Measurements from ENCODE around the gene VWA1.
"Not testable (repeated sequence)": the region's sequence is repeated elsewhere in the genome, so short reads cannot be mapped to it uniquely, and the experiment has no call there.

Gene VWA1

GRCh38 chr1:1415751-1416150 is 19.7 kb upstream of the VWA1 start:
- Histone ChIP-seq H3K4me3 (IDR thresholded peaks at IDR 0.05; ENCODE audit: insufficient read depth, low read depth, low read length) (no peak overlapping the region), H3K79me2 (ENCODE audit: insufficient read depth, low read depth) (no peaks in the 10 kb centered on the region), H3K27me3 (ENCODE audit: insufficient read depth, low read depth) (no peaks in the 10 kb centered on the region; the same call in 1 of the 2 replicates), H2AFZ (ENCODE audit: low read depth) (no peak overlapping the region), H3K4me2 (no peak overlapping the region), H3K36me3 (ENCODE audit: insufficient read depth) (no peaks in the 10 kb centered on the region), H3K9ac (no peak overlapping the region), H3K27ac (no peak overlapping the region), H3K4me1 (ENCODE audit: low read depth, poor library complexity, severe bottlenecking) (no peaks in the 10 kb centered on the region), H4K20me1 (ENCODE audit: insufficient read depth) (no peaks in the 10 kb centered on the region)
- TF ChIP-seq CTCF (conservative IDR thresholded peaks at IDR 0.05; ENCODE audit: low read depth, low read length), result no peak

- not testable (repeated sequence) for H4K20me1 ChIP-seq (ENCODE audit: insufficient read depth); H3K36me3 ChIP-seq (ENCODE audit: insufficient read depth); H3K27me3 ChIP-seq (ENCODE audit: insufficient read depth, low read depth); H3K79me2 ChIP-seq (ENCODE audit: insufficient read depth, low read depth); H2AFZ ChIP-seq (ENCODE audit: low read depth); H3K27ac ChIP-seq; H3K4me3 ChIP-seq (IDR thresholded peaks at IDR 0.05; ENCODE audit: insufficient read depth, low read depth, low read length); H3K4me1 ChIP-seq (ENCODE audit: low read depth, poor library complexity, severe bottlenecking); H3K9ac ChIP-seq
- H3K4me2 ChIP-seq, result 0 out of 2 replicates have a peak overlapping the region, but pooled peaks have one; percentile 3
Observed at GRCh38 chr1:1417396-1417795, 18.1 kb upstream of the VWA1 start.

- not testable (repeated sequence) for H3K4me3 ChIP-seq (IDR thresholded peaks at IDR 0.05; ENCODE audit: insufficient read depth, low read depth, low read length); H3K27ac ChIP-seq; H3K79me2 ChIP-seq (ENCODE audit: insufficient read depth, low read depth); H3K4me1 ChIP-seq (ENCODE audit: low read depth, poor library complexity, severe bottlenecking); H3K36me3 ChIP-seq (ENCODE audit: insufficient read depth); H3K9ac ChIP-seq; H2AFZ ChIP-seq (ENCODE audit: low read depth); H3K27me3 ChIP-seq (ENCODE audit: insufficient read depth, low read depth); H4K20me1 ChIP-seq (ENCODE audit: insufficient read depth)
- 0 out of 2 replicates have a peak overlapping the region, but pooled peaks have one; percentile 3 for H3K4me2 ChIP-seq
Observed at GRCh38 chr1:1417825-1418463, 17.5 kb upstream of the VWA1 start.

GRCh38 chr1:1418464-1419362 is 16.8 kb upstream of the VWA1 start:
- H3K4me3 ChIP-seq (IDR thresholded peaks at IDR 0.05; ENCODE audit: insufficient read depth, low read depth, low read length), result no peak overlapping the region
- no peaks in the 10 kb centered on the region for H3K36me3 ChIP-seq (ENCODE audit: insufficient read depth)
- no peak overlapping the region for H2AFZ ChIP-seq (ENCODE audit: low read depth)
- H3K27ac ChIP-seq, result no peak overlapping the region
- TF ChIP-seq CTCF (conservative IDR thresholded peaks at IDR 0.05; ENCODE audit: low read depth, low read length), result no peak
- H3K4me1 ChIP-seq (ENCODE audit: low read depth, poor library complexity, severe bottlenecking), result peaks cover 13% of the 10 kb centered on the region
- H3K4me2 ChIP-seq, result no peak overlapping the region
- no peak overlapping the region for H3K9ac ChIP-seq
- no peaks in the 10 kb centered on the region for H3K79me2 ChIP-seq (ENCODE audit: insufficient read depth, low read depth)
- 0 out of 2 replicates have a peak, but pooled peaks cover 4% of the 10 kb centered on the region for H3K27me3 ChIP-seq (ENCODE audit: insufficient read depth, low read depth)
- no peaks in the 10 kb centered on the region for H4K20me1 ChIP-seq (ENCODE audit: insufficient read depth)

GRCh38 chr1:1419363-1419812 is 16.1 kb upstream of the VWA1 start:
- Histone ChIP-seq H3K4me2 (no peak overlapping the region), H3K9ac (no peak overlapping the region), H3K4me3 (IDR thresholded peaks at IDR 0.05; ENCODE audit: insufficient read depth, low read depth, low read length) (no peak overlapping the region), H3K27me3 (ENCODE audit: insufficient read depth, low read depth) (0 out of 2 replicates have a peak, but pooled peaks cover 4% of the 10 kb centered on the region), H3K27ac (no peak overlapping the region), H2AFZ (ENCODE audit: low read depth) (no peak overlapping the region), H3K79me2 (ENCODE audit: insufficient read depth, low read depth) (no peaks in the 10 kb centered on the region), H3K36me3 (ENCODE audit: insufficient read depth) (no peaks in the 10 kb centered on the region), H4K20me1 (ENCODE audit: insufficient read depth) (no peaks in the 10 kb centered on the region), H3K4me1 (ENCODE audit: low read depth, poor library complexity, severe bottlenecking) (peaks cover 13% of the 10 kb centered on the region)
- TF ChIP-seq CTCF (conservative IDR thresholded peaks at IDR 0.05; ENCODE audit: low read depth, low read length), result no peak
